OCI-LY3 (cell line): ENCODE results near the gene GTSF1L.

Experiments
- CTCF ChIP-seq: fragments of 200-600, 300-600 bp; sonication (generic); IDR thresholded peaks from 2 replicates; pipeline ENCODE4 v1.5.1; 2014; ENCODE audit warnings: antibody characterized with exemption, low read length, low read depth
- EZH2phosphoT487 ChIP-seq: fragments of 200-600 bp; shearing (Covaris generic); IDR thresholded peaks from 2 replicates; pipeline ENCODE4 v1.6.1; 2018; ENCODE audit warnings: antibody characterized with exemption, mixed run types, low read depth

- no peak for TF ChIP-seq CTCF
- no peak for TF ChIP-seq EZH2phosphoT487
These were observed 50.4 kb downstream of the GTSF1L start for GRCh38 chr20:43676368-43676767.
